HFF-Myc (cell line): ENCODE data around the gene ADAP1.
A peak's percentile ranks its signal among the peaks of the same experiment; 100 is the strongest.

Source experiments
- DNase-seq: peaks from one replicate; pipeline ENCODE4 v3.0.0-alpha.2; 2011; ENCODE audit warnings: low read depth; ENCODE audit errors: extremely low read depth
- H3K4me3 ChIP-seq: replicated peaks from 2 replicates; pipeline ENCODE4 v1.5.1; 2011; ENCODE audit warnings: low read depth, mild to moderate bottlenecking, control low read depth, low read length
- CTCF ChIP-seq: IDR thresholded peaks from 2 replicates; pipeline ENCODE4 v1.5.1; 2012; ENCODE audit warnings: mild to moderate bottlenecking, low read depth, low read length, control low read depth; ENCODE audit errors: missing control alignments

Gene ADAP1

DNA sequence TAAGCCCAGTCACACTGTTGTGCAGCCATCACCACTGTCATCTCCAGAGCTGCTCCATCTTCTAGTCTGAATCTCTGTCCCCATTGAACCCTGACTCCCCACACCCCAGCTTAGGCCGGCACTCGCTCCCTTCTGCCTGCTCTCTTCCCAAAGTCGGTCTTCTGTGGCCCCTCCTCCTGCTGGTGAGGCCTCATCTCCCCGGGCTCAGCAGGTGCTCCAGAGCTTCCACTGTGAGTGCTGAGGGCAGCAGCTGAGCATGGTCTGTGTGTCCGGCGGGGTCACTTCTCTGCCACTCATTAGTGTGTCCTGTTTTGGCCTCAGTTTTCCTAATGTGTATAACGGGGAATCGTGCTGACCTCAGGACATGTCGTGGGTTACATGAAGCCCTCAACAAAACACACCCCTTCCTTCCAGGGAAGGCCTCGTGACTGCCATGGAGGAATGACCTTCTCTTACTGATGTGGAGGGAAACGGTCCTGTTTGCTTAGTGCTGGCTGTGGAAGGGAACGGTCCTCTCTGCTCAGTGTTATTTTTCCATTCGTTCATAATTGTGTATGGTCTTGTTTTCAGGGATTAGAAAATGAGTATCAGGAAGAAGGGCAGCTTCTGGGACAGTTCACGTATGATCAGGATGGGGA, 82.5 kb downstream of the ADAP1 start:
- H3K4me3 ChIP-seq, result no peak overlapping the region
- no peak for TF ChIP-seq CTCF
- DNase-seq, result no peak

GRCh38 chr7:869348-869747, 85.1 kb downstream of the ADAP1 start:
- DNase-seq, result no peak
- no peak for TF ChIP-seq CTCF
- no peak overlapping the region for H3K4me3 ChIP-seq

DNA sequence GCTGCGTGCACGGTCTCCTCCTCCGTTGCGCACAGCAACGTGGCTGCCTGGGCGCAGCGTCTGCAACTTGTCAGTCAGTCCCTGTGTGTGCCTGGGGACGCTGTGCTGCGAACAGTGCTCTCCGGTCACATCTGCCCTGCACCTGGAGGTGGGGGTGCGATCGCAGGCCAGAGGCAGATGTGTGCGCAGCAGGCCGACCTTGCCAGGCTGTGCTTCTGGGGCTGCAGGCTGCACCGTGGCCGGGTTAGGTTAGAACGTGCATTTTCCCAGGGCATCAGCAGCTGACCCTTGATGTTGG, 86.3 kb downstream of the ADAP1 start:
- TF ChIP-seq CTCF, result no peak
- DNase-seq, result peak; percentile 54
- no peak overlapping the region for H3K4me3 ChIP-seq

DNA sequence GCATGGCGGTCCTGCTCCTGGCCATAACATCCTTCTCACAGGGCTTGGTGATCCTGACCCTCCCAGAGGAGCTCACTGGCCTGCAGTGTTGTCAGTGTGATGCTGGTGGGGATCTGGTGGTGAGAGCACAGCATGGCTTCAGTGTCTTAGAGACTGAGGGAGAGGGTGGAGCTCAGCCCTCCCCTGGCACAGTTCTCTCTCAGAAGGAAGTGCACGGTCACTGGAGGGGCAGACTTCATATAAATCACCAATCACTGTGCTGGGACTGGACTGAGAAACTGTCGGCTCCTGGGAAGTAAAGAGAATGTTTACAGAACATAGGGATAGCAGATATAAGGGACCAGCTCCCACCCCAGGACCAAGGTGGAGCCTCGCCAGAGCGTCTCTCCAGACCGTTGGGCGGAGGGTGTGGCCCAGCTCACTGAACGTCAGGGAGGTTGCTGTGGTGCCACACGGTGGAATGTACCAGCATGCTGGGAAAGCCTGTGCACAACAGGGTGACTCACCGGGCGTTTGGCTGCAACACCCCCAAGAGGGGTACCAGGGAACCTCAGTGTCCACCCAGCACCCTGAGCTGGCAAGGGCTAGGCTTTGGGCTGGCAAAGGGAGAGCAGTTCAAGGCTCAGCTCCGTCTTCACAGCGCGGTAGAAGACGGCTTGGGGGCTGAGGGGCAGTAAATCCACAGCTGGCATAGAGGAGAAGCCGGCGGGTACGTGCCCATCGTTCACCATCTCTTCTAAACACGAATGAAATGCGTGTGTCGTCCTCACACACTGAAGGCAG, 86.9 kb downstream of the ADAP1 start:
- peak; percentile 59 for DNase-seq
- H3K4me3 ChIP-seq, result no peak overlapping the region
- TF ChIP-seq CTCF, result no peak

DNA sequence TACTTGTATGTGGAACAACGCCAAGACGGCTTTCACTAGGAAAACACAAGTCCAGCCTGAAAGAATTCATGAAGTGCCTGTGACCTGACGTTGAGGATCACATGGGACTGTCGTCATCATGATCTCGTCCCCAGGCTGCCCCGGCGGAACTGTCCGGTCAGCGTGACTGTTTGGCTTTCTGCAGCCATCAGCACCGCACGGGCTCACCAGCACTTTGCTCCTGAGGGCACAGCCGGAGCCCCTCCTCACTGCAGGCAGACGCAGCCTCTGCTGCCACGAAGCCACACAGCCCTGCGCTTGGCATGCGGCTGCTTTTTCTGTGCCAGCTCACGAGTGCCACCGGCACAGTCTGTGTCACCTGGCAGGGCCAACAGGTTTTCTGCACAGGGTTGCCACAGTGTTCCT, 87.5 kb downstream of the ADAP1 start:
- TF ChIP-seq CTCF, result no peak
- DNase-seq, result peak; percentile 60
- no peak overlapping the region for H3K4me3 ChIP-seq

GRCh38 chr7:865921-866320, 88.6 kb downstream of the ADAP1 start:
- DNase-seq, result no peak
- no peak overlapping the region for H3K4me3 ChIP-seq
- no peak for TF ChIP-seq CTCF
